ENCODE results near the gene SELENOI.

- TF ChIP-seq CTCF (IDR thresholded peaks at IDR 0.05) = no peak
- TF ChIP-seq POLR2AphosphoS5 (IDR thresholded peaks at IDR 0.05; ENCODE audit: insufficient read depth in 1 of 2, low read depth in 1 of 2) = no peak
- TF ChIP-seq POLR2A (IDR thresholded peaks at IDR 0.05) = no peak
These were observed 66.2 kb downstream of the SELENOI start for GRCh38 chr2:26412091-26412673.
